ENCODE measurements around the gene NPLOC4.
"Not testable (repeated sequence)": the region's sequence is repeated elsewhere in the genome, so short reads cannot be mapped to it uniquely, and the experiment has no call there.

The NPLOC4 gene

DNA sequence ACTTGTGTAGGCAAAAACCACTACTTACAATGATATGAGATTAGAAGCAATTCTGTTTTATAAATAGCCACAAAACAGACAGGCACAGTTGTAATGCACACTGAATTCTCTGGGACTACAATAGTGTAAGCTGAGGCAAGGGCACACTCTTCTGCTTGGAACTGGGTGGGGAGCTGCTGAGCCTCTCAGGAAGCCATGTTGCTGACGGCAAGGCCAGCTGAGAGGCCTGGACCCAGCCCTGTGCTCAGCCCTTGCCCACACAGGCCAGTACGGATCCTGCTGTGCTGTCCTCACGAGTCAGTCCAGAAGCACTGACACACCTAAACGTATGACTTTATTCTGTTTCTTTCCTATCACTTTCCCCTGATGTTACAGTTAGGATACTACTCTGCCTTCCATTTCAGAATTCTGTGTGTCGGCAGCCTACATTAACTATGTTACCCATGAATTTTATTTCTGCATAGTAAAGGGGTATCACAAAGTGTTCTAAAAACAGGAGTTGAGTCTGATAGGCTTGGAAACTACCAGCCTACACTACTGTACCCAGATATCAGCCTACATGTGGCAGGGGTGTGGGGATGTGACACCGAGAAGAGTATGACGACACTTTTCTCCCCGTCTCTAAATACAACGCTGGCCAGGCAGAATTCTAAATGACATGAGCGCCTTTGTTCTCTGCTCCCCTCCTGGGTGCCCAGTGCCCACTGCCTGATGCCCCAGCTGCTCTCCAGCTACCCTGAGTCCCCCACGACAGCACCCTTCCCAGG is 43.6 kb downstream of the NPLOC4 start:
- no peaks in the 10 kb centered on the region for H3K36me3 ChIP-seq (ENCODE audit: control insufficient read depth, insufficient read depth, low read length)
- TF ChIP-seq, protein P1, sequence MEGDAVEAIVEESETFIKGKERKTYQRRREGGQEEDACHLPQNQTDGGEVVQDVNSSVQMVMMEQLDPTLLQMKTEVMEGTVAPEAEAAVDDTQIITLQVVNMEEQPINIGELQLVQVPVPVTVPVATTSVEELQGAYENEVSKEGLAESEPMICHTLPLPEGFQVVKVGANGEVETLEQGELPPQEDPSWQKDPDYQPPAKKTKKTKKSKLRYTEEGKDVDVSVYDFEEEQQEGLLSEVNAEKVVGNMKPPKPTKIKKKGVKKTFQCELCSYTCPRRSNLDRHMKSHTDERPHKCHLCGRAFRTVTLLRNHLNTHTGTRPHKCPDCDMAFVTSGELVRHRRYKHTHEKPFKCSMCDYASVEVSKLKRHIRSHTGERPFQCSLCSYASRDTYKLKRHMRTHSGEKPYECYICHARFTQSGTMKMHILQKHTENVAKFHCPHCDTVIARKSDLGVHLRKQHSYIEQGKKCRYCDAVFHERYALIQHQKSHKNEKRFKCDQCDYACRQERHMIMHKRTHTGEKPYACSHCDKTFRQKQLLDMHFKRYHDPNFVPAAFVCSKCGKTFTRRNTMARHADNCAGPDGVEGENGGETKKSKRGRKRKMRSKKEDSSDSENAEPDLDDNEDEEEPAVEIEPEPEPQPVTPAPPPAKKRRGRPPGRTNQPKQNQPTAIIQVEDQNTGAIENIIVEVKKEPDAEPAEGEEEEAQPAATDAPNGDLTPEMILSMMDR (IDR thresholded peaks at IDR 0.05): no peak

GRCh38 chr17:81591971-81592370 is 44.9 kb downstream of the NPLOC4 start:
- TF ChIP-seq, protein P1 (IDR thresholded peaks at IDR 0.05): no peak

More for the DNA sequence above, 43.6 kb downstream of the NPLOC4 start:
- no peaks in the 10 kb centered on the region for H3K4me1 ChIP-seq
- H2AFZ ChIP-seq: no peak overlapping the region
- H3K27ac ChIP-seq: no peak overlapping the region
- H3K27me3 ChIP-seq (ENCODE audit: control insufficient read depth, insufficient read depth, low read length): no peaks in the 10 kb centered on the region
- no peak overlapping the region for H3K9ac ChIP-seq
- no peaks in the 10 kb centered on the region for H3K9me3 ChIP-seq (ENCODE audit: control insufficient read depth, low read length)
- no peak overlapping the region for H3K4me2 ChIP-seq (ENCODE audit: low read length)
- no peak overlapping the region for H3K4me3 ChIP-seq (ENCODE audit: low read depth, low read length)
- peaks cover 10% of the 10 kb centered on the region for H3K79me2 ChIP-seq

DNA sequence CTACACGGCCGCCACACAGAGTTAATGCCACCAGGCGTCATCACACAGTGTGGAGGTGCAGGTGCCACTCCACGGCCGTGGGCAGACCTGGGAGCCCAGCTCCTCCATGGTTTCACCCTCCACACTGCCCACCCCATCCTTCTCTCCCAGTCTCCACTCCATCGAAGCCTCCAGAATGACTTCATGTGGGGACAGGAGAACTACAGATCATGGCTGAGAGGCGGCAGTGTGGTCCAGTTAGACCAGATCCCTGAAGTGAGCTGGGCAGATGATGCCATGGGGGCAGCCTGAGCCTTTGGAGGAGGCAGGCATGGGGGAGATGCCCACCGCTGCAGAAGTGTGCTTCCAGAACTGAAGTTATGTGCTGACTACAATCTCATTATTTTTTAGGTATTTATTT is 46.8 kb downstream of the NPLOC4 start:
- Histone ChIP-seq H3K4me1 (no peaks in the 10 kb centered on the region), H3K27ac (no peak overlapping the region), H3K36me3 (ENCODE audit: control insufficient read depth, insufficient read depth, low read length) (no peaks in the 10 kb centered on the region), H2AFZ (no peak overlapping the region), H3K9me3 (ENCODE audit: control insufficient read depth, low read length) (no peaks in the 10 kb centered on the region), H3K4me3 (ENCODE audit: low read depth, low read length) (no peak overlapping the region), H3K27me3 (ENCODE audit: control insufficient read depth, insufficient read depth, low read length) (no peaks in the 10 kb centered on the region), H3K79me2 (peaks cover 14% of the 10 kb centered on the region), H3K9ac (no peak overlapping the region), H3K4me2 (ENCODE audit: low read length) (no peak overlapping the region)
- TF ChIP-seq, protein P1 (IDR thresholded peaks at IDR 0.05): no peak

More at GRCh38 chr17:81591971-81592370, 44.9 kb downstream of the NPLOC4 start:
- Histone ChIP-seq H3K27ac (no peak overlapping the region), H3K4me3 (ENCODE audit: low read depth, low read length) (no peak overlapping the region), H3K27me3 (ENCODE audit: control insufficient read depth, insufficient read depth, low read length) (no peaks in the 10 kb centered on the region), H3K79me2 (peaks cover 10% of the 10 kb centered on the region), H3K4me2 (ENCODE audit: low read length) (no peak overlapping the region), H3K9ac (no peak overlapping the region), H3K4me1 (no peaks in the 10 kb centered on the region), H3K9me3 (ENCODE audit: control insufficient read depth, low read length) (no peaks in the 10 kb centered on the region), H3K36me3 (ENCODE audit: control insufficient read depth, insufficient read depth, low read length) (no peaks in the 10 kb centered on the region), H2AFZ (no peak overlapping the region)

GRCh38 chr17:81589612-81590011 is 47.3 kb downstream of the NPLOC4 start:
- Histone ChIP-seq H3K27ac (no peak overlapping the region), H3K9me3 (ENCODE audit: control insufficient read depth, low read length) (no peaks in the 10 kb centered on the region), H3K79me2 (peaks cover 14% of the 10 kb centered on the region), H3K36me3 (ENCODE audit: control insufficient read depth, insufficient read depth, low read length) (no peaks in the 10 kb centered on the region), H3K4me2 (ENCODE audit: low read length) (no peak overlapping the region), H3K9ac (no peak overlapping the region), H3K4me3 (ENCODE audit: low read depth, low read length) (no peak overlapping the region), H3K4me1 (no peaks in the 10 kb centered on the region), H2AFZ (no peak overlapping the region), H3K27me3 (ENCODE audit: control insufficient read depth, insufficient read depth, low read length) (no peaks in the 10 kb centered on the region)
- TF ChIP-seq, protein P1 (IDR thresholded peaks at IDR 0.05): no peak

- Histone ChIP-seq H3K79me2 (peaks cover 35% of the 10 kb centered on the region), H3K4me2 (ENCODE audit: low read length) (no peak overlapping the region), H3K27me3 (ENCODE audit: control insufficient read depth, insufficient read depth, low read length) (no peaks in the 10 kb centered on the region), H3K36me3 (ENCODE audit: control insufficient read depth, insufficient read depth, low read length) (no peaks in the 10 kb centered on the region), H3K9me3 (ENCODE audit: control insufficient read depth, low read length) (no peaks in the 10 kb centered on the region), H3K27ac (no peak overlapping the region), H3K9ac (no peak overlapping the region), H3K4me1 (no peaks in the 10 kb centered on the region), H3K4me3 (ENCODE audit: low read depth, low read length) (no peak overlapping the region), H2AFZ (no peak overlapping the region)
- TF ChIP-seq, protein P1 (IDR thresholded peaks at IDR 0.05): no peak
These were observed 50.8 kb downstream of the NPLOC4 start for GRCh38 chr17:81586096-81586495.

GRCh38 chr17:81584771-81585170 is 52.1 kb downstream of the NPLOC4 start:
- not testable (repeated sequence) for H3K4me2 ChIP-seq (ENCODE audit: low read length); H2AFZ ChIP-seq; H3K9me3 ChIP-seq (ENCODE audit: control insufficient read depth, low read length); H3K27ac ChIP-seq; H3K4me1 ChIP-seq; H3K4me3 ChIP-seq (ENCODE audit: low read depth, low read length); H3K9ac ChIP-seq; H3K27me3 ChIP-seq (ENCODE audit: control insufficient read depth, insufficient read depth, low read length); H3K36me3 ChIP-seq (ENCODE audit: control insufficient read depth, insufficient read depth, low read length)
- H3K79me2 ChIP-seq: peaks cover 45% of the 10 kb centered on the region
